GM12801 (cell line): Measurements from ENCODE around the gene NIN.

Experiments used
- TF ChIP-seq, protein P1 (sequence below): IDR thresholded peaks from one replicate; pipeline ENCODE4 v1.5.1; 2011; ENCODE audit warnings: control low read depth; ENCODE audit not compliant: insufficient read length; ENCODE audit errors: extremely low read depth

Gene NIN

DNA sequence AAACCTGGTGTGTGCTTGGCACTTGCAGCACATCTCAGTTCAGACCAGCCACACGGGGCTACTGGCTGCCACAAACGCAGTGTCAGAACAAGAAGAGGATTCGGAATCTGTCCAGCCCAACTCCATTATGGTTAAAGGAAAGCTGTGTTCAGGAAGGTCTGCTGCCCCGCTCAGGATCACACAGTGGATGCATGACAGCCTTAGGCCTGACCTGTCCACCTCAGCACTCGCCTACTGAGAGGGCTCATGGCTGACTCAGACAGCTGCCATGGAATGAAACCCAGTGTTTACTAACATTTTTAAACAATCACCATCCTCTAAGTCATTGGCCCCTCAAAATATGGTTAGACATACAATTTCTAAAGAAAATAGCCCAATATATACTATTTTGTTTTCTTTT lies 5.6 kb upstream of the NIN start:
- TF ChIP-seq, protein P1, sequence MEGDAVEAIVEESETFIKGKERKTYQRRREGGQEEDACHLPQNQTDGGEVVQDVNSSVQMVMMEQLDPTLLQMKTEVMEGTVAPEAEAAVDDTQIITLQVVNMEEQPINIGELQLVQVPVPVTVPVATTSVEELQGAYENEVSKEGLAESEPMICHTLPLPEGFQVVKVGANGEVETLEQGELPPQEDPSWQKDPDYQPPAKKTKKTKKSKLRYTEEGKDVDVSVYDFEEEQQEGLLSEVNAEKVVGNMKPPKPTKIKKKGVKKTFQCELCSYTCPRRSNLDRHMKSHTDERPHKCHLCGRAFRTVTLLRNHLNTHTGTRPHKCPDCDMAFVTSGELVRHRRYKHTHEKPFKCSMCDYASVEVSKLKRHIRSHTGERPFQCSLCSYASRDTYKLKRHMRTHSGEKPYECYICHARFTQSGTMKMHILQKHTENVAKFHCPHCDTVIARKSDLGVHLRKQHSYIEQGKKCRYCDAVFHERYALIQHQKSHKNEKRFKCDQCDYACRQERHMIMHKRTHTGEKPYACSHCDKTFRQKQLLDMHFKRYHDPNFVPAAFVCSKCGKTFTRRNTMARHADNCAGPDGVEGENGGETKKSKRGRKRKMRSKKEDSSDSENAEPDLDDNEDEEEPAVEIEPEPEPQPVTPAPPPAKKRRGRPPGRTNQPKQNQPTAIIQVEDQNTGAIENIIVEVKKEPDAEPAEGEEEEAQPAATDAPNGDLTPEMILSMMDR, result no peak

DNA sequence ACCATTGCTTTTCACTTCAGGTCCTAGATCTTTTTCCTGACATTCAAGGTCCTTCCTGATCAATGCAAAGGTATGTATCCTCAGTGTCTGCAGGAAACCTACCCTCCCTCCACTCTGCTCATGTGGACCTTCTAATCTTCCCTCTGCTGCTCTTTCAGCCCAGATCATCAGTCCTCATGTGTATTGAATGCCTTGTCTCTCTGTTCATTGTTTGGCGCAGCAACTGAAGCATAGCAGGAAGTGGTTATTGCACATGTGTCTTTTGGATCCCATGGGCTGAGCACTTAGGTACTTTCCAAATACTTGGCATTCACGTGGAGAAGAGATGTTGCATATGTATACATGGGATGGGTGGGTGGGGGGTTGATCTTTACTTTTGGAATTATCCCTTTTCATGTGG lies 4.3 kb upstream of the NIN start:
- TF ChIP-seq, protein P1, result no peak

DNA sequence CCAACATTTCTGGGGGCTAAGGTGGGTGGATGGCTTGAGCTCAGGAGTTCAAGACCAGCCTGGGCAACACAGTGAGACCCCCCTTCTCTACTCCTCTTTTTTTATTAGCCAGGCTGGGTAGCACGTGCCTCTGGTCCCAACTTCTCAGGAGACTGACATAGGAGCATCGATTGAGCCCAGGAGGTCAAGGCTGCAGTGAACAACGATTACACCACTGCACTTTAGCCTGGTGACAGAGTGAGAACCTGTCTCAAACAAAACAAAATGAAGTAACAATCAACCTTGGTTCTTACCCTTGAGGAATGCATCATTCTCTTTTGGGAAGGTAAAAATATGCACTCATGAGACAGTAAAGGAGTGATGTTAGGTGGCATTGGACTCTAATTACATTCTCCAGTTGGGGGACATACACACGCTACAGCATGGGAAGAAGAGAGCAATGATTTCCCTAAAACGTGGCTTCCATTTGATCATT lies 3.9 kb upstream of the NIN start:
- TF ChIP-seq, protein P1, result no peak

DNA sequence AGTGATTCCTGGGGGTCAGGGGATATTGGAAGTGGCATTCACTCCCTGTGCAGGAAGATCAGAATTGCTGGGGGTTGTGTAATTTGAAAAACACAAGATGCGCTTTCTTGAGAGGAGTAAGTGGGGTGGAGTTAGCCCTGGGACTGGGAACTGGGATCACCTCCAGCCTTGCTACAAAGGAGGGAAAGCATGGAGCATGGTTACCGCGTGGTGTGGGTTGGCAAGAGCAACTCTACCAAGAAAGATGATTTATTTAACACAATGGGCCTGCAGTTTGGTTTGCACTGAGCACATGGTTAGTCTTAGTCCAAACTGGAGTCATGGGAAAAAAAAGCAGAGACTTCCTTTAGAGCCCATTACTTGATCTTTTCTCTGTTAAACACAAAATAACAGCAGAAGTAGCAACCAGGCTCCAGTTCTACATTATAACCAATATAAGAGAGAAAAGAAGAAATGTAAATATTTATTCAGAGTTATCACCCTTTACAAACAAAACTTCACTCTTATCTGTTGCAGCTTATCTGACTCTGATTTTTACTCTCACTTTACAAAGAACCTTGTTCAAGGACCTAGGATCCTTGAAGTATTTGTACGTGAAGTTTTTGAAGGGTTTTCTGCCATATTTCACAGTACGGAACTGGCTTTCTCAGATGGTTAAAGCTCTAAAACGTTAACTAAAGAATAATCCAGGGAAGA lies 2.1 kb upstream of the NIN start:
- TF ChIP-seq, protein P1, result no peak

DNA sequence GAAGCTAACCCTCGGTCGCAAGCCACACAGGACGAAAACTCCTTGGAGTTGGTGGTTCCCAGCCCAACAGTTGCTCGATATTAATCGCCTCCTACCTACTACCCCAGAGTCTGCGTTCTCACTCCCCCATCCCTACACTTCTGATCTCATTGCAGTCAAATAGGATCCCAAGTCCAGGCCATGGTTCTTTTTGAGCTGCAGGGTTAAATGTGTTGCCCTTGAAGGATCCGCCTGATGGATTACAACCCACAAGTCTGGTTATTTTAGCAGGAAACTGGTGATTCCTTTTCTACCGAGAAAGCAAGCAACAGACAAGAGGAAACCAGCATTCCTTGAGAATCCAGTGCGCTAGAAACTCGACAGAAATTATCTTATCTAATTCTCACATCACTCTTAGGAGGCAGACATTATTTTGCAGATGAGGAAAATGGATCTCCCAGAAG lies 785 bp upstream of the NIN start:
- TF ChIP-seq, protein P1, result no peak

DNA sequence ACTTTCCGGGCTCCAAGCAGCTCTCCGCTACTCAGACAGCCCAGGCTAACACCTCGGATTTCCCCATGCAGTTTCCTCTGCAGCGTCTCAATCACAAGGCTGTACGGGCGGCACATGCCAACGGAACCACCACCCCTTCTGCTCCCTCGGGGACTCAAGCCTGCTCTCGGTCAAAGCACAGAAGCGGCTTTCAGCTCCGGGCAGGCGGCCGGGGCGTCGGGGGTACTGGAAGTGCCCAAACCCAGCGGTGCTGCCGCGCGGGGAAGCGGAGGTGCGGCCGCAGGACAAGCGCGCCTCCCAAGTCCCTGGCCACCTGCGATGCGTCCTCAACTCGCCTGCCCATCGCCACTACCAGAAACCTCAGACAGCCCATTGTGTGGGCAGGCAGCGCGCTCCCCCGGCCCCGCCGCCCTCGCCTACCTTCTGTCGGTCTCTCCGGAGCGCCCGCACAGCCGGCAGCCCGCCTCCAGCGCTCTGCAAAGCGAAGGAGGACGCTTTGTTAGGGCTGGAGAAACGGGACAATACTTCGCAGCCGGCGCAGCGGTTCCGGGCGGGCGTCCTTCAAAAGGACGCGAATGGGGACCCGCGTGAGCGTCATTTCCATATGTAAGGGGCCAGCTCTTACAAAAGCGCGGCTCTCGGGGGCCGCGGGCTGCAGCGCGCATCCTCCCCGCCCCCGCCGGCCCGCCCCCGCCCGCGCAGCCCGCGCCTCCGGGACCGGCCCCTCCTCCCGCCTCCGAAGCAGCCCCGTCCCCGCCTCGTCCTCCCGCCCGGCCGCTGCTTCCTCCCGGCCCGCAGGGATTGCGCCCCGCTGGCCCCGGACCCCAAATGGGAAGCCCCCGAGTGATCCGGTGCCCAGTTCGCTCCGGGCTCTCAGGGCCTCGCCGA lies 674 bp downstream of the NIN start:
- TF ChIP-seq, protein P1, result no peak

DNA sequence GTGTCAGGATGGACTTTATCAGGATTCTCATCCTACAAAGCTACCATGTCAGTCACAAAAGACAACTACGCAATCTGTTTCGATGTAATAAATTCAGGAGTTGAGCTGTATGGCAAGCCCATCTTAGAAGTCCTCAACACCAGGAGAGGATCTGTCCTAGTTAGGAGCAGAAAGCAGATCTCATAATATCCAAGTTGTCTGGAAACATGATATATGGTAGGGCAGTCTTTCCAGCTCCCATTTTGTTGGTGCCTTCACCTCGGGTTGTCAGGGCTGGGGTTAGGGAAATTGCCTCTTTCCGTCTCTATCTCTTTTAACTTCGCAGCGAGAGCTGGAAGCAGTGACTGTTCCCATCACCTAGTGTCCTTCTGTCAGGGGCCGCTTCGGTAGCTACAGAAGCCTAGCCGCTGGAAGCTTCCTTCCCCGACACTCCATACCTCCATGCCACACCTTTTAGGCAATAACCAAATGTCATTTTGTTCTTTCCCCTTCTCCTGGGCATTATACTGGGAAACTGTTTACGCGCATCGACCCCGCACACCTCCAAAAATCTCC lies 1.4 kb downstream of the NIN start:
- TF ChIP-seq, protein P1, result no peak
